HCT116 (cell line): ENCODE measurements around the gene UPK1B.

ENCODE experiments used
- ATF3 ChIP-seq: IDR thresholded peaks from 2 replicates; pipeline ENCODE4 v1.6.1; 2012
- CEBPB ChIP-seq: IDR thresholded peaks from 2 replicates; pipeline ENCODE4 v1.6.1; 2012; ENCODE audit warnings: low read depth
- CTCF ChIP-seq, 3 experiments: fragments of 200-600 bp in 1 of 3; sonication (generic) in 1 of 3; IDR thresholded peaks in 2 of 3; conservative IDR thresholded peaks in 1 of 3; 2 replicates each; pipeline ENCODE4 v1.5.1; 2012 to 2017; ENCODE audit warnings: low read depth in 2 of 3, low read length in 2 of 3, antibody characterized with exemption in 1 of 3, borderline replicate concordance in 1 of 3, control low read depth in 1 of 3, mild to moderate bottlenecking in 1 of 3, mixed read lengths in 1 of 3, mixed run types in 1 of 3, moderate library complexity in 1 of 3; ENCODE audit not compliant: insufficient read depth in 1 of 3
- EGR1 ChIP-seq: IDR thresholded peaks from 2 replicates; pipeline ENCODE4 v1.6.1; 2012; ENCODE audit warnings: low read depth
- EZH2 ChIP-seq: fragments of 200-600 bp; sonication (generic); IDR thresholded peaks from 2 replicates; pipeline ENCODE4 v1.6.1; 2017; ENCODE audit warnings: antibody characterized with exemption, mixed run types
- EZH2phosphoT487 ChIP-seq: fragments of 200-600 bp; IDR thresholded peaks from 2 replicates; pipeline ENCODE4 v1.6.1; 2018; ENCODE audit warnings: antibody characterized with exemption, borderline replicate concordance
- MAX ChIP-seq: IDR thresholded peaks from 2 replicates; pipeline ENCODE4 v1.6.1; 2012
- POLR2A ChIP-seq: IDR thresholded peaks from 2 replicates; pipeline ENCODE4 v1.7.0; 2011; ENCODE audit warnings: borderline replicate concordance; ENCODE audit not compliant: insufficient read depth, insufficient read length; ENCODE audit errors: extremely low read depth
- POLR2AphosphoS5 ChIP-seq: IDR thresholded peaks from 2 replicates; pipeline ENCODE4 v1.6.1; 2011; ENCODE audit warnings: mild to moderate bottlenecking, low read depth, low read length, moderate library complexity
- RAD21 ChIP-seq: IDR thresholded peaks from 2 replicates; pipeline ENCODE4 v1.6.1; 2012; ENCODE audit warnings: low read depth, mild to moderate bottlenecking
- SP1 ChIP-seq: IDR thresholded peaks from 2 replicates; pipeline ENCODE4 v1.6.1; 2012; ENCODE audit warnings: low read depth
- ZNF274 ChIP-seq: fragments of 200-500 bp; sonication (Bioruptor generic); IDR thresholded peaks from 2 replicates; pipeline ENCODE4 v1.6.1; 2014; ENCODE audit warnings: mild to moderate bottlenecking, low read depth, low read length, inconsistent platforms

- TF ChIP-seq ZNF274, result no peak
- TF ChIP-seq EZH2, result no peak
- no peak for TF ChIP-seq POLR2AphosphoS5
- TF ChIP-seq CTCF (IDR thresholded peaks at IDR 0.05 in 2 of 3, conservative IDR thresholded peaks at IDR 0.05 in 1 of 3; ENCODE audit: borderline replicate concordance in 1 of 3, insufficient read depth in 1 of 3, low read depth in 2 of 3, low read length in 2 of 3), result no peak
- no peak for TF ChIP-seq MAX
- TF ChIP-seq POLR2A, result no peak
- no peak for TF ChIP-seq RAD21
- TF ChIP-seq SP1, result no peak
- no peak for TF ChIP-seq CEBPB
- no peak for TF ChIP-seq ATF3
- TF ChIP-seq EGR1, result no peak
- no peak for TF ChIP-seq EZH2phosphoT487
Observed at GRCh38 chr3:119220198-119220597, 46.8 kb downstream of the UPK1B start.
